GM12878 (cell line): Measurements from ENCODE around the gene REST. TPM values are rescaled to one million over a fixed set of nuclear protein-coding genes. Genes with fewer than 3 reads are reported as not detected.

Experiments
- ATAC-seq: fragments of 200-7000 bp; cut with Tn5 transposase; 3 replicates; pipeline ENCODE4 v1.9.1; 2020; ENCODE audit warnings: mild to moderate bottlenecking, moderate library complexity
- BruUV-seq: library from RNA; stranded (reverse); fragments of 400-500 nt; replicated peaks from 2 replicates; lab custom pipeline; 2021; lab: Mats Ljungman, UMichigan
- CTCF ChIA-PET: fragments of 300-600 bp; sonication (Branson Sonifier 250); formaldehyde crosslinking; extraction: SDS; loops from one replicate; lab custom pipeline; 2021; ENCODE audit warnings: inconsistent platforms; lab: Yijun Ruan, JAX
- POLR2A ChIA-PET: fragments of 350-600 bp; formaldehyde crosslinking; extraction: SDS; loops from one replicate; lab custom pipeline; 2021; ENCODE audit warnings: inconsistent platforms; lab: Charles Lee
- RAD21 ChIA-PET: fragments of 300-600 bp; sonication (Branson Sonifier 250); formaldehyde crosslinking; loops from one replicate; lab custom pipeline; 2023; ENCODE audit warnings: antibody characterized with exemption; ENCODE audit not compliant: unreplicated experiment; lab: Charles Lee
- SMC1A ChIA-PET: fragments of 300-600 bp; sonication (Branson Sonifier 250); formaldehyde crosslinking; loops from one replicate; lab custom pipeline; 2023; ENCODE audit not compliant: unreplicated experiment, uncharacterized antibody; lab: Charles Lee
- DNase-seq: peaks from one replicate; pipeline ENCODE4 v3.0.0-alpha.2; 2011; ENCODE audit warnings: low read depth, low spot score
- FAIRE-seq: peaks from 3 replicates; lab custom pipeline; 2011; peaks lifted over from hg19 to GRCh38; lab: Jason Lieb, UNC
- H2AFZ ChIP-seq: 2 replicates; pipeline ENCODE4 v1.6.0; 2011; ENCODE audit warnings: low read depth, low read length, control low read depth; ENCODE audit not compliant: control insufficient read depth
- H3K27ac ChIP-seq: 2 replicates; pipeline ENCODE4 v1.5.1; 2011; ENCODE audit warnings: control low read depth; ENCODE audit not compliant: control insufficient read depth, insufficient read depth
- H3K27me3 ChIP-seq, 2 experiments: replicated peaks in 1 of 2; 2 replicates each; pipeline versions ENCODE4 v1.6.0 to v1.6.1; 2011; ENCODE audit warnings: low read length in 1 of 2; ENCODE audit not compliant: control insufficient read depth in 2 of 2, insufficient read depth in 2 of 2
- H3K36me3 ChIP-seq, 2 experiments: 2 replicates each; pipeline ENCODE4 v1.5.1; 2011; ENCODE audit warnings: low read length in 1 of 2; ENCODE audit not compliant: control insufficient read depth in 2 of 2, insufficient read depth in 2 of 2
- H3K4me1 ChIP-seq: 2 replicates; pipeline ENCODE4 v1.6.1; 2011; ENCODE audit warnings: mild to moderate bottlenecking, low read length, moderate library complexity, mixed read lengths; ENCODE audit not compliant: control insufficient read depth, insufficient read depth
- H3K4me2 ChIP-seq: 2 replicates; pipeline ENCODE4 v1.6.0; 2011; ENCODE audit warnings: control low read depth; ENCODE audit not compliant: control insufficient read depth, insufficient read depth
- H3K4me3 ChIP-seq: fragments of 200-600 bp; sonication (generic); 2 replicates; pipeline ENCODE4 v1.5.1; 2016
- H3K79me2 ChIP-seq: 2 replicates; pipeline ENCODE4 v1.6.0; 2011; ENCODE audit warnings: low read length; ENCODE audit not compliant: control insufficient read depth, insufficient read depth
- H3K9ac ChIP-seq: 2 replicates; pipeline ENCODE4 v1.8.0; 2011; ENCODE audit warnings: low read length, control low read depth, mixed read lengths; ENCODE audit not compliant: control insufficient read depth, insufficient read depth
- H3K9me3 ChIP-seq: replicated peaks from 3 replicates; pipeline ENCODE4 v1.5.1; 2011; ENCODE audit warnings: mild to moderate bottlenecking, low read length; ENCODE audit not compliant: control insufficient read depth, insufficient read depth
- H4K20me1 ChIP-seq: 2 replicates; pipeline ENCODE4 v1.6.0; 2011; ENCODE audit not compliant: control insufficient read depth, insufficient read depth
- ATF7 ChIP-seq: fragments of 450-650 bp; IDR thresholded peaks from 2 replicates; pipeline ENCODE4 v1.6.1; 2016; ENCODE audit warnings: low read depth, mild to moderate bottlenecking
- CBX3 ChIP-seq: fragments of 200-600 bp; sonication (generic); IDR thresholded peaks from 2 replicates; pipeline ENCODE4 v1.6.1; 2016; ENCODE audit warnings: low read depth, borderline replicate concordance
- DPF2 ChIP-seq: fragments of 450-650 bp; IDR thresholded peaks from 2 replicates; pipeline ENCODE4 v1.6.1; 2017; ENCODE audit warnings: mild to moderate bottlenecking
- EP300 ChIP-seq, 2 experiments: fragments of 150-350 bp in 1 of 2; IDR thresholded peaks; 2 replicates each; pipeline ENCODE4 v1.6.1; 2011 to 2012; ENCODE audit warnings: low read depth in 2 of 2, low read length in 2 of 2, borderline replicate concordance in 1 of 2, improper control_type of control experiment in 1 of 2, inconsistent platforms in 1 of 2; ENCODE audit not compliant: control insufficient read depth in 1 of 2
- FOXM1 ChIP-seq: IDR thresholded peaks from 2 replicates; pipeline ENCODE4 v1.6.1; 2012; ENCODE audit warnings: low read depth, mild to moderate bottlenecking, inconsistent platforms, low read length, moderate library complexity
- HDAC6 ChIP-seq: fragments of 200-600 bp; sonication (generic); IDR thresholded peaks from one replicate; pipeline ENCODE4 v1.8.0; 2017; ENCODE audit warnings: antibody characterized with exemption; ENCODE audit not compliant: unreplicated experiment
- LARP7 ChIP-seq: fragments of 450-650 bp; IDR thresholded peaks from 2 replicates; pipeline ENCODE4 v1.6.1; 2017; ENCODE audit warnings: mild to moderate bottlenecking
- MYB ChIP-seq: fragments of 150-350 bp; IDR thresholded peaks from 2 replicates; pipeline ENCODE4 v1.6.1; 2014; ENCODE audit warnings: mild to moderate bottlenecking, low read depth, low read length, borderline replicate concordance
- NBN ChIP-seq: fragments of 450-650 bp; IDR thresholded peaks from 2 replicates; pipeline ENCODE4 v1.6.1; 2016
- RB1 ChIP-seq: fragments of 450-650 bp; formaldehyde crosslinking; IDR thresholded peaks from 2 replicates; pipeline ENCODE4 v1.6.1; 2017; ENCODE audit warnings: mild to moderate bottlenecking, borderline replicate concordance
- SIX5 ChIP-seq: IDR thresholded peaks from 2 replicates; pipeline ENCODE4 v1.6.1; 2011; ENCODE audit warnings: mild to moderate bottlenecking, low read depth, low read length, moderate library complexity; ENCODE audit not compliant: severe bottlenecking
- STAT1 ChIP-seq: fragments of 450-650 bp; conservative IDR thresholded peaks from 2 replicates; pipeline ENCODE4 v1.6.1; 2014; ENCODE audit warnings: antibody characterized with exemption, mild to moderate bottlenecking
- SUPT20H ChIP-seq: IDR thresholded peaks from 2 replicates; pipeline ENCODE4 v1.6.1; 2011; ENCODE audit warnings: low read depth, mild to moderate bottlenecking, low read length, moderate library complexity, borderline replicate concordance; ENCODE audit not compliant: control insufficient read depth
- TCF7 ChIP-seq: IDR thresholded peaks from 2 replicates; pipeline ENCODE4 v1.6.1; 2014; ENCODE audit warnings: antibody characterized with exemption, borderline replicate concordance
- YY1 ChIP-seq: IDR thresholded peaks from 2 replicates; pipeline ENCODE4 v1.6.1; 2011; ENCODE audit warnings: low read depth, mild to moderate bottlenecking, low read length
- ZNF384 ChIP-seq: IDR thresholded peaks from 2 replicates; pipeline ENCODE4 v1.6.1; 2012; ENCODE audit warnings: low read depth, mild to moderate bottlenecking, low read length, improper control_type of control experiment, borderline replicate concordance
- WGBS: methylation state at CpG from one replicate; pipeline ENCODE4 v1.1.6; 2016; ENCODE audit warnings: low lambda C conversion rate; ENCODE audit not compliant: insufficient replicate concordance, insufficient coverage; ENCODE audit errors: missing lambda C conversion rate; 5-methylcytosine and 5-hydroxymethylcytosine counted together
- in situ Hi-C: fragments of 300-500 bp; cut with MboI; formaldehyde crosslinking; loops from 9 replicates; pipeline ENCODE4 v1.14.3; 2018; ENCODE audit warnings: mixed read lengths
- intact Hi-C: fragments of 100-400 bp; cut with micrococcal nuclease; formaldehyde crosslinking; loops from one replicate; pipeline ENCODE4 v1.14.2; 2022; ENCODE audit not compliant: unreplicated experiment
- polyA plus RNA-seq, 11 experiments: library from polyadenylated mRNA; depleted of rRNA in 4 of 11; unstranded in 6 of 11; stranded (reverse) in 5 of 11; fragments of >200 nt; fragmentation: Nextera tagmentation in 4 of 11; fragmentation: Illumina TruSeq in 1 of 11; extraction: Ambion mirVana in 4 of 11; extraction: Trizol in 1 of 11; gene quantifications; 1 replicate in 1 of 11; 2 replicates in 10 of 11; pipeline versions ENCODE4 v1.2.1 to v1.2.3, GENCODE V29; 2011 to 2016; ENCODE audit warnings: inconsistent platforms in 2 of 11, missing spikeins in 2 of 11, low read depth in 1 of 11
- total RNA-seq, 4 experiments: library from RNA; depleted of rRNA in 3 of 4; stranded (reverse); fragments of >200 nt in 3 of 4; fragmentation: Illumina TruSeq in 1 of 4; extraction: Trizol in 1 of 4; gene quantifications; 2 replicates each; pipeline versions ENCODE4 v1.2.1 to v1.2.3, GENCODE V29; 2013 to 2021

The REST gene
- total and polyA plus RNA-seq, 10 of the 15 experiments (the other 5 are each of a cell fraction or from before 2014, with no cell fraction given): 3.7 to 36.3 (median 20.4) TPM

DNA sequence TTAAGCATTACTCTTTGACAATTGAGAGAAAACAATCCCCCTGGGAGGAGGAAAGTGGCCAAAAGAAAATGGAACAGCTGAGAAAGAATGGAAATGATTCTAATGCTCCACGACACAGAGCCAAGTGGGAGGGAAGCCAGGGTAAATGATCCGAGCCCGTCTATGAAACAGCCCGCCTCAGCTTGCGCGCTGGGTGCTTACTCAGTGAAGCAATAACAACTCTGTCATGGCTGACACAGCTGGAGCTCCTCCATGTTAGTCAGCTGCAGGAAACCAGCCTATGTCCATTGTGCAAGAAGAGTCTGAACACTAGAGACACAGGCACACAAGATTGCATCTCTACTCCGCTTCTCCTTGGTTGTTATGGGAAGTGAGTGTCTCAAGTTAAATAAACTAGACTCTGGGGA, 50.4 kb downstream of the REST start:
- in situ Hi-C loops: no loop called here
- no peak for FAIRE-seq
- TF ChIP-seq TCF7 (no peak), EP300 (IDR thresholded peaks at IDR 0.05; ENCODE audit: borderline replicate concordance in 1 of 2, control insufficient read depth in 1 of 2, low read depth in 2 of 2, low read length in 2 of 2) (no peak), FOXM1 (no peak), MYB (no peak), LARP7 (no peak), HDAC6 (no peak), SUPT20H (no peak), SIX5 (no peak), NBN (no peak), DPF2 (no peak), CBX3 (no peak), YY1 (no peak), ATF7 (no peak), RB1 (no peak), ZNF384 (no peak), STAT1 (no peak)
- TF ChIP-seq, all 136 proteins: peak for 0
- no peak overlapping the region for H3K4me3 ChIP-seq
- H4K20me1 ChIP-seq: no peaks in the 10 kb centered on the region
- DNase-seq (no peak), ATAC-seq (no peak)
- no peak overlapping the region for H2AFZ ChIP-seq
- H3K4me1 ChIP-seq: no peaks in the 10 kb centered on the region
- H3K4me2 ChIP-seq: no peak overlapping the region
- ChIA-PET RAD21 (no interaction called here), SMC1A (no interaction called here), POLR2A (no interaction called here), CTCF (interaction anchor here (1.0 kb wide), 1 partner anchor 24 kb away, joined by 3 read pairs; no protein-coding TSS in a partner anchor)
- no peaks in the 10 kb centered on the region for H3K9me3 ChIP-seq
- peaks cover 0 to 5% of the 10 kb centered on the region in 2 experiments; a peak in 3 of 4 replicates for H3K36me3 ChIP-seq
- 92% methylated on average over 7 of the region's 7 CpGs for WGBS
- no peaks in the 10 kb centered on the region for H3K27me3 ChIP-seq
- no TSS peak for BruUV-seq
- H3K27ac ChIP-seq: no peak overlapping the region
- H3K79me2 ChIP-seq: no peaks in the 10 kb centered on the region
- intact Hi-C loops: no loop called here
- H3K9ac ChIP-seq: no peak overlapping the region
